Stimulated activated CD8-positive, alpha-beta memory T cell treated with anti-CD3 and anti-CD28 coated beads, Interleukin-2, amount 100 ng/mL, for 1 hour (primary cell): ENCODE data around the gene FAM78A.

Source experiments
- DNase-seq, 2 donors: peaks; one replicate each; pipeline ENCODE4 v3.0.0-alpha.2; 2020; ENCODE audit warnings: low read depth in 2 of 2

FAM78A gene

GRCh38 chr9:131303381-131304321 lies 27.3 kb upstream of the FAM78A start:
- DNase-seq: no peak

GRCh38 chr9:131302244-131303075 lies 26.1 kb upstream of the FAM78A start:
- no peak for DNase-seq

GRCh38 chr9:131300444-131300843 lies 24.1 kb upstream of the FAM78A start:
- DNase-seq: no peak

DNA sequence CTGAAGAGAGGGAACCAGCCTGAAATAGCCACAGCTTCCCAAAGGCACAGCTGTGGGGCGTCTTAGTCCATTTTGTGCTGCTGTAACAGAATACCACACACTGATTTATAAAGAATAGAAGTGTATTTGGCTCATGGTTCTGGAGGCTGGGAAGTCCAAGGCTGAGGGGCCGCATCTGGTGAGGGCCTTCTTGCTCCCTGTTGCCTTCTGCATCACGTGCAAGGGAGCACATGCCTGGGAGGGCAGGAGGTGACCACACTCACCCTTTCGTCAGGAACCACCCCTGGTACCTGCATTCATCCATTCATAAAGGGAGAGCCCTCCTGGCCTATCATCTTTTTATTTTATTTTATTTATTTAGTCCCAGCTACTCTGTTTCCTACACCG lies 23.6 kb upstream of the FAM78A start:
- DNase-seq: no peak

- no peak for DNase-seq
Measured at GRCh38 chr9:131299346-131299960, 23.1 kb upstream of the FAM78A start.

DNA sequence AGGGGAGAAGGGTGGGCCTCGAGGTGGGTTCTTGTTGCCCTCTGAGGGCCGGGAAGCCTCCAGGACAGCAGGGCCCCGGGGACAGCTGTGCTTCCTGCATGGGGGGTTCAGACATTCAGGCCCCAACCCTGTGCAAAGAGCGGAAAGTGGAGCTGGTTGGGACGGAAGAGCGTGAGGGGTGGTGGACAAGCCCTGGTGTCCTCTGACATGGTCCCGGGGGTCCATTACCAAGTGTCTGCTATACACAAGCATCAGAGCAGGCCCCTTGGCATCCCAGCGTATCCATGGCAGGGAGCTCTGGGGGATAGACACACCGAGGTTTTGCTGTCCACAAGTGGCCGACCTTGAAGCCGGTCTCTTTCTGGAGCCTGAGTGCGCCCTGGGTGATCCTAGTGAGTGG lies 22.5 kb upstream of the FAM78A start:
- DNase-seq: no peak

DNA sequence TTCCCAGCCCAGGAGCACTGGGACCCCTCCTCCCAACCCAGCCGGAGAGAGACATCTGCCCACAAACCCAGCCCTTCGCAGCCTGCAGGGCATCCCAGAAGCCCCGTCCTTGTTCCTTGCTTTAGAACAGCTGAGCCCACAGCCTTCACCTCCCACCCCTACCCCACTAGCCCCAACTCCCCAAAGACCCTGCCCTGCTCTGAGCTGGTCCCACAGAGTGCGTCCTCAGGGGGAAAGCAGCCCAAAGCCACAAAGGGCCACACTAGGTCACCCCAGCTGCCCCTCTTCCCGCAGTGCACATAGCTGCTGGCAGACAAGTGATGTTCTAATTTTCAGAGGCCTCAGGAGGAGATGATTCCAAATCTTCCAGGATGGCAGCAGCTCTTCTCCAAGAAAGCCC lies 22.0 kb upstream of the FAM78A start:
- no peak for DNase-seq

DNA sequence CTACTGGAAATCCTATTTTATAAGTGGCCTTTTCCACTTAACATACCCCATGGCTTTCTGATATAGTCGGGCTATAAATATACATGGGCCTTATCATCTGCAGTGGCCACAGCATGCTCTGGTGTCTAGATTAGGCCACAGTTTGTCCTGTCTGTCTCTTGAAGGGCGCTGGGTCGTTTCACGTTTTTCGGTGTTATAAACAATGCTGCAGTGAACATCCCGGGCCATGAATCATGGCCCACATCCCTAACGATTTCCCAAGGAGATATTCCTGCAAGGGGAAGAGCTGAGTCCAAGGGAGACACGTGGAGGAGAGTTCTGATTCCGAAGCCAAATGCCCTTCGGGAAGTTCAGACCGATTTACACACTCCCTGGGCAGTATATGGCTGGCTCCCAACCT lies 21.6 kb upstream of the FAM78A start:
- no peak for DNase-seq

DNA sequence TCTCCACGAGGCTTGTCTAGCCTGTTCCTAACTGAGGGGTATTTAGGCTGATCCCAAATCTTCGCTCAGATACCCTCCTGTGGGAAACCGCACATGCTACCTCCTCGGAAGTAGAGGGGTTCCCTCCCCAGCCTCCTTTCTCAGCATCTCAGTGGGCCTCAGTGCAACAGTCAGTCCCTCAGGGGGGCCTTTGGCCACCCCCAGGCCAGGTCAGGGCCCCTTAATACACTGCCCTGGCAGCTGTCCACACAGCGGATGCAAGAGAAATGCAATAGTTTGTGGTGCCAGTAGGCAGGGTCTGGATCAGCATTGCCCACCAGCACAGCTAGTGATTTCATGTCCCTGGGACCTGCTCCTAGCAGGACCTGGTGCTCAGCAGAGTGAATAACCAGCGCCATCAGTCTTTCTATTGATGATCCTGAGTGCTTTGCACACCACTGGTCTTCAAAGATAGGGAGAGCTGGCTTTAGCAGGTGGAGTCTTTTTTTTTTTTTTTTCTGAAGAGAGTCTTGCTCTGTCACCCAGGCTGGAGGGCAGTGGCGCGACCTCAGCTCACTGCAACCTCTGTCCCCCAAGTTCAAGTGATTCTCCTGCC lies 20.7 kb upstream of the FAM78A start:
- no peak for DNase-seq

GRCh38 chr9:131296460-131296859 lies 20.1 kb upstream of the FAM78A start:
- DNase-seq: no peak

DNA sequence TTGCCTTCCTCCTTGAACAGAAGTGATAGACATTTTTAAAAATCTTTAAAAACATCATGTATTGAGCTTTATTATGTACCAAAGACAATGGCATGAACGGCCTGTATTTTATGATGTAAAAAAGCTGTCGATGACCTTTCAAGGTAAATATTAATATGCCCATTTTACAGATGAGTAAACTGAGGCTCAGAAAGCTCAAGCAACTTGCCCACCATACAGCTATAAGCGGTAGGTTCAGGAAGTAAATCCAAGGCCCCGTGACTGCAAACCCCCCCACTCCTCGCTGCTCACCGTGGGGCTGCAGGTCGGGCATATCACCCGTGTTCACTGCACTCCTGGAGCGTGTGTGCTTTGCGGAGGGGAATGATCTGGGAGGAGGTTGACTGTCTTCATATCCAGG lies 16.6 kb upstream of the FAM78A start:
- no peak for DNase-seq

- no peak for DNase-seq
Measured at GRCh38 chr9:131291795-131292315, 15.5 kb upstream of the FAM78A start.

DNA sequence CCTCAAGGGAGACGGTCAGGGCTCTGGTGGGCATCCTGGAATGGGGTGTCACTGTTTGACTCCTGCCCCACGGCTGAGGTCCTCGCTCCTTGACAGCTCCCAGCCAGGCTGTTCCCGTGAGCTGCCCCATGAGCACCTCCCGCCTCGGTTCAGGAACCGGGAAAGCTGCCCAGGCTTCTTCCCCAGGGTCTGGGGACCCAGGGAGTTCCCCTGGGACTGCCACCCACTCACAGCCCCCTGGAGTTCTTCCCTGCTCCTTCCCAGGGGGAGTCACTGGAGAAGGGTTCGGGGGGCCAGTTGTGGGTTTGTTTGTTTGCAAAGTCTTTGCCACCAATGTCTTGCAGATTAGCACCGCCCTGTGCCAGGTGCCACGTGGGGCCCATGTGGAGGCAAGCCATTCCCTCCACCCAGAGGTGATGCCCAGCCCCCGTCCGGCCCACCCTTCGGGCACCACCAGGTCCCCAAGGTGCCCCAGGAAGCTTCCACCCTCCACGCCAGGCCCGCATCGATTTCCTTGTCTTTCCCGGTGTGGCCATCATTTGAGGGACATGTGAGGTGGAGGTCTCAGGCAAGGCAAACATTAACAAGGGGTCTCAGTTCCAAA lies 14.6 kb upstream of the FAM78A start:
- no peak for DNase-seq

DNA sequence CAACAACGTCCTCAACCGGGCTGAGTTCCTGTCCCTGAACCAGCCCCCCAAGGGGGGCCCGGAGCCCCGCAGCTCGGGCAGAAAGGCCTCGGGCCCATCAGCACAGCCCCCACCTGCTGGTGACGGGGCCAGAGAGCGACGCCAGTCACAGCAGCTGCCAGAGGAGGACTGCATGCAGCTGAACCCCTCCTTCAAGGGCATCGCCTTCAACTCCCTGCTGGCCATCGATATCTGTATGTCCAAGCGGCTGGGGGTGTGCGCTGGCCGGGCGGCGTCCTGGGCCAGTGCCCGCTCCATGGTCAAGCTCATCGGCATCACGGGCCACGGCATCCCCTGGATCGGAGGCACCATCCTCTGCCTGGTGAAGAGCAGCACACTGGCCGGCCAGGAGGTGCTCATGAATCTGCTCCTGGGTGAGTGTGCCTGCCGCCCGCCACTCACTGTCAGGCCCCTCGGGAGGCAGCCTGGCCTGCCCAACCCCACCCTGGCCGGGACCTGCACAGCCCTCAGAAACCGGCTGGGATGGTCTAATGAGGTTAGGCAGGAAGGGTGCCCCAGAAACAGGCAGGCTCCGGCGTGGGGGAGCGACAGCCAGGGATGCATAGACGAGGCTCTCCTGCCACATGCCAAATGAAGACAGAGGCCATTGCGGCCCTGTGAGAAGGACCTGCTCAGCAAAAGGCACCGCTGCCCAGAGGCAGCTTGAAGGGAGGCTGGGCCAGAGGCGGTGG lies 13.9 kb upstream of the FAM78A start:
- no peak for DNase-seq

- no peak for DNase-seq
Measured at GRCh38 chr9:131289301-131290035, 13.2 kb upstream of the FAM78A start, which contains the start of gene PLPP7. TSS of gene PLPP7 (plus strand) at chr9:131289723. CDS start at chr9:131289998, 275 bp downstream.

GRCh38 chr9:131288217-131288616 lies 11.9 kb upstream of the FAM78A start:
- DNase-seq: no peak

DNA sequence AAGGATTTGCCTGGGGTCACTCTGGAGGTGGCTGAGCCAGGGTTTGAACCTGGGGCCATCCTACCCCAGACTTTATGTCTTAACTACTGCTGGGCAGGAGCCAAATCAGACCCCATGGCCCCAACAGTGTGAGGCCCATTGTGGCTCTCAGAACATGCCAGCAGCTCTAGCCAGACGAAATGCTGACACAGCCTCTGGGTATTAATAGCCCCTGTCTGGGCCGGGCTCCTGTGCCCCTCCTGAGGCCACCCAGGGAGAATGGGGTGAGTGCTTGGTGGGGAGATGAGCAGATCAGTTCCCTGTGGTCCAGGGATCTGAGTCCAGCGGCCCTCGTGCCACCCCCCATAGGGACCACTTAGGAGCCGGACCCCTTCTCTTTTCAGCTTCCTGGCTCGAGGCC lies 11.0 kb upstream of the FAM78A start:
- no peak for DNase-seq

- no peak for DNase-seq
Measured at GRCh38 chr9:131284856-131285255, 8.5 kb upstream of the FAM78A start.

DNA sequence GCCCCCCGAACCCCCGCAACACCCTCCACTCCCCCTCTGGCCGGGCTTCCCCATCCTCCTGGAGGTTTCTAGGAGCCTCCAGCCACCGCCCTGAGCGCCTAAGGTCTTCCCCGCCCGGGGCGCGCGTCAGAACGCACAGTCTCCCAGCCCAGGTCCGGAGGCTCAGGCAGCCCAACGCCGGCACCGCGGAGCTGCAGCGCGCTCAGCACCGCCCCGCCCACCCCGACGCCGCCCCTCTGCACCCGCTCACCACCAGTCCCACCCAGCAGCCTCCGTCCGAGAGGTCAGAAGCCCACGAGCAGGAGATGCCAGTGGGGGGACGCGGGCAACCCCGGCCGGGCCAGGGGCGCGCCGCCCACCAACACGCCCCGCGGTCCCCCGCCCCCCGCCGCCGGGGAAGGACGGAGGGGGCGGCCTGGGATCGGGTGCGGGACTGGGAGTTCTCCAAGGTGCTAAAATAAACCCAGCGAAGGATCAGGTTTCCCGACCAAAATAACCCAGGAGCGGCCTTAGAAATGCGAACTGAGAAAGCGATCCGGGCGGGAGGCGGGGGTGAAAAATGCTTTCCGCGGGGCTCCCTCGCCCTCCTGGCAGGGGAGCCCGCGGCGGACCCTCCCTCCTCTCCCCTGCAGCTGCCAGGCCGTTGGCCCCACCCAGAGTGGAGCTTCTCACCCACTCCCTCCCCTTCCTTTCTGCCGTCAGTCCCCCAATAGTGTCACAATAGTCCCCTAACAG lies 6.5 kb upstream of the FAM78A start:
- DNase-seq: no peak
